PC-9 (cell line): ENCODE results near the gene SNX19. TPM values are rescaled to one million over a fixed set of nuclear protein-coding genes. Genes with fewer than 3 reads are reported as not detected.

Experiments
- BruUV-seq: library from RNA; stranded (reverse); fragments of 400-500 nt; replicated peaks from 2 replicates; lab custom pipeline; 2021; lab: Mats Ljungman, UMichigan
- CTCF ChIA-PET: fragments of 300-600 bp; sonication (Branson Sonifier 250); formaldehyde crosslinking; loops from one replicate; lab custom pipeline; 2022; ENCODE audit warnings: antibody characterized with exemption; lab: Charles Lee
- POLR2A ChIA-PET: fragments of 300-600 bp; sonication (Branson Sonifier 250); formaldehyde crosslinking; loops from one replicate; lab custom pipeline; 2022; ENCODE audit warnings: antibody characterized with exemption; ENCODE audit not compliant: unreplicated experiment; lab: Charles Lee
- DNase-seq, 2 experiments: peaks; one replicate each; pipeline versions ENCODE4 v3.0.0 to v3.0.0-alpha.2; 2015 to 2022; ENCODE audit warnings: mixed read lengths in 1 of 2
- H2AFZ ChIP-seq: fragments of 200-600 bp; sonication (generic); 2 replicates; pipeline ENCODE4 v1.8.1; 2017; ENCODE audit warnings: antibody characterized with exemption
- H3F3A ChIP-seq: fragments of 200-600 bp; sonication (generic); 2 replicates; pipeline ENCODE4 v1.8.1; 2017; ENCODE audit warnings: antibody characterized with exemption, mild to moderate bottlenecking, low read depth; ENCODE audit not compliant: insufficient read depth
- H3K27ac ChIP-seq: fragments of 200-600 bp; sonication (generic); 2 replicates; pipeline ENCODE4 v1.6.1; 2016; ENCODE audit warnings: mixed run types
- H3K27me3 ChIP-seq: fragments of 200-600 bp; sonication (generic); 2 replicates; pipeline ENCODE4 v1.6.1; 2016; ENCODE audit warnings: low read depth, mixed run types; ENCODE audit not compliant: insufficient read depth
- H3K36me3 ChIP-seq: fragments of 200-600 bp; sonication (generic); 2 replicates; pipeline ENCODE4 v1.6.1; 2016; ENCODE audit warnings: low read depth, mixed run types
- H3K4me1 ChIP-seq: fragments of 200-600 bp; sonication (generic); replicated peaks from 2 replicates; pipeline ENCODE4 v1.6.1; 2016; ENCODE audit warnings: mixed run types; ENCODE audit not compliant: insufficient read depth
- H3K4me2 ChIP-seq: fragments of 200-600 bp; sonication (generic); 2 replicates; pipeline ENCODE4 v1.6.1; 2017; ENCODE audit warnings: mixed run types
- H3K4me3 ChIP-seq: fragments of 200-600 bp; sonication (generic); 2 replicates; pipeline ENCODE4 v1.6.1; 2016; ENCODE audit warnings: mixed run types
- H3K79me2 ChIP-seq: fragments of 200-600 bp; sonication (generic); 2 replicates; pipeline ENCODE4 v1.6.1; 2017; ENCODE audit warnings: low read depth, mixed run types
- H3K9me2 ChIP-seq: fragments of 200-600 bp; sonication (generic); 2 replicates; pipeline ENCODE4 v1.8.1; 2017; ENCODE audit warnings: mild to moderate bottlenecking; ENCODE audit not compliant: insufficient read depth
- H3K9me3 ChIP-seq: fragments of 200-600 bp; sonication (generic); 2 replicates; pipeline ENCODE4 v1.8.1; 2016; ENCODE audit warnings: low read depth; ENCODE audit not compliant: insufficient read depth
- H4K20me1 ChIP-seq: fragments of 200-600 bp; sonication (generic); 2 replicates; pipeline ENCODE4 v1.8.1; 2017; ENCODE audit not compliant: insufficient read depth
- EZH2 ChIP-seq: fragments of 200-600 bp; sonication (generic); IDR thresholded peaks from 2 replicates; pipeline ENCODE4 v1.8.0; 2017; ENCODE audit warnings: antibody characterized with exemption, low read depth
- intact Hi-C: fragments of 100-400 bp; cut with micrococcal nuclease; formaldehyde crosslinking; loops from one replicate; pipeline ENCODE4 v1.10.0; 2022; ENCODE audit not compliant: unreplicated experiment
- total RNA-seq: library from RNA; stranded (reverse); gene quantifications from 2 replicates; pipeline ENCODE4 v1.2.3, GENCODE V29; 2021
- TF ChIP-seq, protein P1 (sequence below): fragments of 200-600 bp; sonication (generic); conservative IDR thresholded peaks from 2 replicates; pipeline ENCODE4 v1.6.1; 2017; ENCODE audit warnings: mixed run types, antibody characterized with exemption, mild to moderate bottlenecking, moderate library complexity

The SNX19 gene
- total RNA-seq, 1 experiment from 2014 or later: 43.5 TPM

DNA sequence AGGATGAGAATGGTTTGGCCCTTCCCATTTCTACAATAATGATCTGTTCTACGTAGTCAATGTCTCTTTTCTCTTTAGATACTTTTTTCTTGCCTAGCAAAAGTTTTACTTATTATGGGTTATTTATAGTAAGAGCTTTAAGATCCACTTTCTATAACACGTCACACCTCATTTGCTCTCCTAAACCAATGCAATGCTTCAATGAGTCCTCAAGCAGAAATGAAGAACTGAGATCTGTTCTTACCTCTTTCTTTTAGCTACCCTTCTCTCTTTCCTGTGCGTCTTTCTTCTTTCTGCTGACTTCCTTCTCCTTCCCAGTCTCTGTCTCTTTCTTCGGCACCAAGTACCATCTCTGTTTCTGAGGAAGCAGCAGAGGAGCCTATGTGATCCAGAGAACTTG is 61.8 kb downstream of the SNX19 start:
- H3K36me3 ChIP-seq: no peaks in the 10 kb centered on the region

DNA sequence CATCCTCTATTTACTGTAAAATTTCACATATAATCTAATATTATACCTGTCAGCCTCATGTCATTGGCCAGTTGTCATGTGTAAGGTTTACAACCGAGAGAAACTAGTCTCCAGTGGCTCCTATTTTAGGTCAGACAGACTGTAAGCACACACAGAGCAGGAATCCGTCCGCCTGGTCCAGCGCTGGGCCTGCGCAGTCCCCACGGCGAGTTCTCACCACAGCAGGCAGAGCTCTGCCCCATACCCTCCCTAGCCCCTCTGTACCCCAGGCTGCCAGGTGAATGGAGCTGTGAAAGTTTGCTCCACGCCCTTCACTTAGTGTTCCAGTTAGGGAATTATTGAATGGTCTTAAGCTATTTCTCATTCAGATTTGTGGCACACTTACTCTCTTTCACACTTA is 63.7 kb downstream of the SNX19 start:
- Histone ChIP-seq H3K36me3 (no peaks in the 10 kb centered on the region), H3K27ac (no peak overlapping the region), H3K4me3 (no peak overlapping the region), H3K9me3 (peaks cover 3% of the 10 kb centered on the region; the same call in 1 of the 2 replicates), H4K20me1 (no peaks in the 10 kb centered on the region), H3K4me2 (no peak overlapping the region), H3K79me2 (no peaks in the 10 kb centered on the region), H3K9me2 (0 out of 2 replicates have a peak, but pooled peaks cover 3% of the 10 kb centered on the region), H3K27me3 (no peaks in the 10 kb centered on the region), H3K4me1 (peaks cover 6% of the 10 kb centered on the region; the same call in 1 of the 2 replicates), H3F3A (peaks cover under 1% of the 10 kb centered on the region; the same call in 1 of the 2 replicates), H2AFZ (no peak overlapping the region)
- CTCF ChIA-PET: no interaction called here
- no peak for DNase-seq
- no TSS peak for BruUV-seq
- no peak for TF ChIP-seq EZH2
- TF ChIP-seq, protein P1, sequence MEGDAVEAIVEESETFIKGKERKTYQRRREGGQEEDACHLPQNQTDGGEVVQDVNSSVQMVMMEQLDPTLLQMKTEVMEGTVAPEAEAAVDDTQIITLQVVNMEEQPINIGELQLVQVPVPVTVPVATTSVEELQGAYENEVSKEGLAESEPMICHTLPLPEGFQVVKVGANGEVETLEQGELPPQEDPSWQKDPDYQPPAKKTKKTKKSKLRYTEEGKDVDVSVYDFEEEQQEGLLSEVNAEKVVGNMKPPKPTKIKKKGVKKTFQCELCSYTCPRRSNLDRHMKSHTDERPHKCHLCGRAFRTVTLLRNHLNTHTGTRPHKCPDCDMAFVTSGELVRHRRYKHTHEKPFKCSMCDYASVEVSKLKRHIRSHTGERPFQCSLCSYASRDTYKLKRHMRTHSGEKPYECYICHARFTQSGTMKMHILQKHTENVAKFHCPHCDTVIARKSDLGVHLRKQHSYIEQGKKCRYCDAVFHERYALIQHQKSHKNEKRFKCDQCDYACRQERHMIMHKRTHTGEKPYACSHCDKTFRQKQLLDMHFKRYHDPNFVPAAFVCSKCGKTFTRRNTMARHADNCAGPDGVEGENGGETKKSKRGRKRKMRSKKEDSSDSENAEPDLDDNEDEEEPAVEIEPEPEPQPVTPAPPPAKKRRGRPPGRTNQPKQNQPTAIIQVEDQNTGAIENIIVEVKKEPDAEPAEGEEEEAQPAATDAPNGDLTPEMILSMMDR: no peak
- POLR2A ChIA-PET: no interaction called here
- intact Hi-C loops: no loop called here

More for the DNA sequence above, 61.8 kb downstream of the SNX19 start:
- no TSS peak for BruUV-seq
- TF ChIP-seq, protein P1: no peak
- no peak for TF ChIP-seq EZH2
- intact Hi-C loops: no loop called here
- H4K20me1 ChIP-seq: no peaks in the 10 kb centered on the region
- no peak overlapping the region for H2AFZ ChIP-seq
- H3K9me3 ChIP-seq: no peaks in the 10 kb centered on the region
- H3K27me3 ChIP-seq: no peaks in the 10 kb centered on the region
- no peak overlapping the region for H3K4me3 ChIP-seq
- no peak overlapping the region for H3K4me2 ChIP-seq
- no peaks in the 10 kb centered on the region for H3K79me2 ChIP-seq
- ChIA-PET CTCF (no interaction called here), POLR2A (no interaction called here)
- no peaks in the 10 kb centered on the region for H3K4me1 ChIP-seq
- no peak overlapping the region for H3K27ac ChIP-seq
- no peak for DNase-seq
- 0 out of 2 replicates have a peak, but pooled peaks cover 3% of the 10 kb centered on the region for H3K9me2 ChIP-seq
- no peaks in the 10 kb centered on the region for H3F3A ChIP-seq

DNA sequence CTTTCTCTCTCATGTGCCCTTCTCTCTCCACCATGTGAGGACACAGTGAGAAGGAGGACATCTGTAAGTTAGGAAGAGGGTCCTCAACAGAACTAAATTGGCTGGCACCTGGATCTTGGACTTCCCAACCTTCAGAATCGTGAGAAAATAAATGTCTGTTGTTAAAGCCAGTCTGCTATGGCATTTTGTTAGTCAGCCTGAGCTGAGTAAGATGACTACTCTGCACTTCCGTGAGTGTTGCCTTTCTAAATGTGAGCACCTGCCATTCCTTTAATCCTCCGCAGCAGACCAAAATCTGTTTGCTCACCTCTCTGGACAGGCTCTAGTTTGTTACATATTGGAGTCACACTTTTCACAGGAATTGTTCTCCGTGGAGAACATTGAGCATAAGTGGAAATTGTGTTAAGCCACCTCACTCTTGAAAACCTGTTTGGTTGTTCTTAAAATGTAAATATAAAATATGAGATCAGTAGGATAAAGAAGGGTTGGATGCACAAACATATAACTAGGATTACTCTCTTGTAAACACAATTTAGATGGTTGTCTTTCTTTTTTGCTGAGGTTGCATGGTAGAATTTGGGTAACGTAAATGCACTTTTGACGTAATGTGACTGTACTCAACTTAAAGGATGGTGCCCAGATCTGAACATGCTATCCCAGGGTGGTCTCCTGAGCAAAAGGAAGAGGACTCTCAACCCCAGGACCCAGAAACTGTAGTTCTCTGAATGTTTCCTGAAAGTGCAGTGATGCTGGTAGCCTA is 65.9 kb downstream of the SNX19 start:
- H3F3A ChIP-seq: peaks cover 9% of the 10 kb centered on the region
- H3K27me3 ChIP-seq: no peaks in the 10 kb centered on the region
- no TSS peak for BruUV-seq
- POLR2A ChIA-PET: no interaction called here
- no peak overlapping the region for H2AFZ ChIP-seq
- peaks cover 3% of the 10 kb centered on the region; the same call in 1 of the 2 replicates for H3K9me3 ChIP-seq
- H3K4me2 ChIP-seq: no peak overlapping the region
- H3K79me2 ChIP-seq: no peaks in the 10 kb centered on the region
- H3K36me3 ChIP-seq: no peaks in the 10 kb centered on the region
- TF ChIP-seq EZH2: no peak
- TF ChIP-seq, protein P1: no peak
- H3K27ac ChIP-seq: no peak overlapping the region
- H3K4me1 ChIP-seq: peaks cover 15% of the 10 kb centered on the region
- DNase-seq: no peak
- CTCF ChIA-PET: no interaction called here
- no peak overlapping the region for H3K4me3 ChIP-seq
- H3K9me2 ChIP-seq: no peaks in the 10 kb centered on the region
- intact Hi-C loops: no loop called here
- H4K20me1 ChIP-seq: no peaks in the 10 kb centered on the region
